ENCODE results near the gene GSTM2.

DNA sequence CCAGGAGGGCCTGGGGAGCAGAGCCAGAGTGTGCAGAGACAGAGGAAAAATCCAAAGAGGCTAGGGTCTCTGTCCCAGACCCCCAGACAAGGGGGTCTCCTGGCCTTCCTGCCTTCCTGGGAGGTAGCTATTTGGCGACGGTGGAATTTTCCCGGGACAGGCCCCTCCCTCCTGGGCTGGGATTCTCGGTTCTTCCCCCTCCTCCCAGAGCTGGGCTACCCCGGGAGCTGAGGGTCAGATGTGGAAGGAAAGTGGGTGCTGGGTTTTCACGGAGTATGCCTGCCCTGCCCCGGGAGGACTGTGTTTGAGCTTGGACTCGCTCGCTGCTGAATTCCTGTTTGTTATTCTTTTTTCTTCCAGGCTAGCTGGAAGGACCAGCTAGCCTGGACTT, 47.5 kb upstream of the GSTM2 start:
- TF ChIP-seq, protein P1, sequence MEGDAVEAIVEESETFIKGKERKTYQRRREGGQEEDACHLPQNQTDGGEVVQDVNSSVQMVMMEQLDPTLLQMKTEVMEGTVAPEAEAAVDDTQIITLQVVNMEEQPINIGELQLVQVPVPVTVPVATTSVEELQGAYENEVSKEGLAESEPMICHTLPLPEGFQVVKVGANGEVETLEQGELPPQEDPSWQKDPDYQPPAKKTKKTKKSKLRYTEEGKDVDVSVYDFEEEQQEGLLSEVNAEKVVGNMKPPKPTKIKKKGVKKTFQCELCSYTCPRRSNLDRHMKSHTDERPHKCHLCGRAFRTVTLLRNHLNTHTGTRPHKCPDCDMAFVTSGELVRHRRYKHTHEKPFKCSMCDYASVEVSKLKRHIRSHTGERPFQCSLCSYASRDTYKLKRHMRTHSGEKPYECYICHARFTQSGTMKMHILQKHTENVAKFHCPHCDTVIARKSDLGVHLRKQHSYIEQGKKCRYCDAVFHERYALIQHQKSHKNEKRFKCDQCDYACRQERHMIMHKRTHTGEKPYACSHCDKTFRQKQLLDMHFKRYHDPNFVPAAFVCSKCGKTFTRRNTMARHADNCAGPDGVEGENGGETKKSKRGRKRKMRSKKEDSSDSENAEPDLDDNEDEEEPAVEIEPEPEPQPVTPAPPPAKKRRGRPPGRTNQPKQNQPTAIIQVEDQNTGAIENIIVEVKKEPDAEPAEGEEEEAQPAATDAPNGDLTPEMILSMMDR (IDR thresholded peaks at IDR 0.05; ENCODE audit: poor library complexity): no peak
- TF ChIP-seq EZH2 (IDR thresholded peaks at IDR 0.05; ENCODE audit: borderline replicate concordance): no peak

All from hepatocyte (in vitro differentiated cells).